GM18861 (cell line): ENCODE measurements around the gene ZAP70.

Source experiments
- ATAC-seq: cut with Tn5 transposase; IDR thresholded peaks from one replicate; pipeline ENCODE4 v1.9.1; 2021; ENCODE audit not compliant: unreplicated experiment

The ZAP70 gene

DNA sequence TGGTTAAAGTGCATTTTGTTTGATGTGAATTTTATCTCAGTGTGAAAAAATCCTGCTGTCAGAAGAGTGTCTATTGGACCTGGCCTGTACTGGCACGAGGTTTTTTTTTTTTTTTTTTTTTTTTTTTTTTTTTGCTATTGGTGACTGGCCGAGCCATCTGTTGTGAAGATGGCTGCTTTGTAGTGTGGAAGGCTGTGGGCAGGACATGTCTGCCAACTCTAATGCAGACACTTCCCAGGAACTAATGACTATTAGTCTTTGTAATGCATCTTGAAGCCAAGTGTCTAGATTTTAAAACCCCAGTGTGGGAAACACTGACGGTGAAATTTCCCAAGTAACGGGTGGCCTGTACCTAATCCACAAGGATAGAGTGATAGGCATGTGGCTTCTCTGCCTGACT is 34.3 kb downstream of the ZAP70 start:
- ATAC-seq = no peak

DNA sequence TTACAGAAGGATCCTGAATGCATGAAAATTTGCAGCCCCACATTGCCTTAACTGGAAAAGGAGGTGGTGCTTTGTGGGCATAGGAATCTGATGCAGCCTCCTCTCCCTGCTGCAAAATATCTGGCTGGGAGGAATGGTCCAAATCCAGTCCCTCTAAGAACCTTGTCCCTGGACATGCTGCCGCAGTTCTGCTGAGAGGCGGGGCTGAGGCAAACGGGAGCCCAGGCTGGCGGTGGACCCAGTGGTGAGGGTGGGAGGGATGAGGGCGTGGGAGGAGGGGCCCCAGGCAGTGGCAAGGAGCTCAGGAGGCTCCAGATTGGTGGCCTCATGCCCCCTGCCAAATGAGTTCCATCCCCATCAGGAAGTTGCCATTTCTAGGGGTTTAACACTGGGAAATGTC is 36.2 kb downstream of the ZAP70 start:
- ATAC-seq = no peak

DNA sequence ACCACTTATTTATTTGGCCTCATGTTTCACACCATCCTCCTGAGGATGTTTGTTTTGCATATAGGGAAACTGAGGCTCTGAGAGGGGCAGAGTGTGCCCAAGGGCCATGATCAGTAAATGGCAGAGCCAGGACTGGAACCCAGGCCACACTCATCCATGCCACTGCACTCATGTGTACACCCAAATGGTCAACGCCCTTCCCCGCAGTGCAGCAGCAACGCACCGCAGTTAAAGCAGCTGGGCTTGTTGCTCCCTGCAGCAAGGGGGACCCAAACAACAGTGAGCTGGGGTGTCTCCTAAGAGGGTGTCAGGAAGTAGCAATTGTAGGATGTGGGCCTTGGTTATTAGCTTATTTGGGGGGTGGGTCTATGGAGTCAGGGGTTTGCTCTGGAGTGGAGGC is 36.6 kb downstream of the ZAP70 start:
- ATAC-seq = no peak

DNA sequence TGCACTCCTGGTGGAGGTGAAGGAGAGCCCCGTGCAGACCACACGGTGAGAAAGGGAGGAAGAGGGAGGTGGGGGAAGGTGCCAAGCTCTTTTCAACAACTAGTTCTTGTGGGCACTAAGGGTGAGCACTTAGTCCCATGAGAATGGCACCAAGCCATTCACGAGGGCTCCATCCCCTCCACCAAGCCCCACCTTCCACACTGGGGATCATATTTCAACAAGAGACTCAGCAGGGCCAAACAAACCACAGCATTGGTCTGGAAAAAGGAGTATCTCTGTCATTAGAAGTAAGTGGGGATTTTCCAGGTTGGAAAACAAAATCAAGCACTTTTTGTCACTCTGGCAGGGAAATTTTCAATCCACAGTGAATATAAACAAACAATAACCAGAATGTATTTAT is 38.4 kb downstream of the ZAP70 start:
- no peak for ATAC-seq

DNA sequence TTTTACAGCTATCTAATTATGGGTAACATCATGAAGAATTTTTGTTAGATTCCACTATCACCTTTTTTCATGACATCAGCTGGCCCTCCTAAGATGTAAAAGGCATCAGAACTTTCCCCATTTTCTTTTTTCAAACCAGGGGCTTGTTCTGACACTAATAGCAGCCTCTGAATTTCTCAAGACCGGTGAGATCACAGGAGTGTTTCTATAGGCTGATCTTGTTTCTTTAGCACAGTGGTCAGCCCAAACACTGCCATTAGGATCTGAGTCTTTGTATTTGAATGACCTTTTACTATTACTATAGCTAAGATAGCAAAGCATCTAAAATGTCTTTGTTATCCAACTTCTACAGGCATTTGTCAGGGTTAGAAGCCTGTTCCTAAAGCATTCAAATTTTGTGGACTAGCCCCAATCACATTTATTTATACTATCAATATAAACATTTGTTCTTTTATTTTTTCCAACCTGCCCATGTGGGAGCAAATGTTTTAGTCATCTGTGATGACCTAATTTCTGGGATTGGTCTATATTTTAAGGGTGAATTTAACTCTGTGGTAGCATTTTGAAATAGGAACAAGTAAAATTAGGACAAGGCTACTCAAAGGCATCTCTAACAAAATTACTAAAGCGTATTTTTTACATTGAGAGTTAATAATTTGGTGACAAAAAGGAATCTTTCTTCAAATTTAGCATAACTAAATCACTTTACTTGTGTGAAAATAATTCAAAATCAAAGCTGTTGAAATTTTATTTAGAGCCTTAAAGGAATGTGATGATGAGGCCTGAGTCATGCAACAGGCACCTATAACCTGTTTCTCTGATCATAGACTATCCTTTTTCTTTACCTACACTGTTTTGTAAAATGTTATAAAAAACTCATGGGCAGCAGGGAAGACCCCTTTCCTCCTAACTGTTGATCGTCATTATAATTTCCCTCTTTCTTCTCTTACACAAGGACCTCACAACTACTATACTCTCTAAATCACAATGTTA is 39.3 kb downstream of the ZAP70 start:
- ATAC-seq = no peak

DNA sequence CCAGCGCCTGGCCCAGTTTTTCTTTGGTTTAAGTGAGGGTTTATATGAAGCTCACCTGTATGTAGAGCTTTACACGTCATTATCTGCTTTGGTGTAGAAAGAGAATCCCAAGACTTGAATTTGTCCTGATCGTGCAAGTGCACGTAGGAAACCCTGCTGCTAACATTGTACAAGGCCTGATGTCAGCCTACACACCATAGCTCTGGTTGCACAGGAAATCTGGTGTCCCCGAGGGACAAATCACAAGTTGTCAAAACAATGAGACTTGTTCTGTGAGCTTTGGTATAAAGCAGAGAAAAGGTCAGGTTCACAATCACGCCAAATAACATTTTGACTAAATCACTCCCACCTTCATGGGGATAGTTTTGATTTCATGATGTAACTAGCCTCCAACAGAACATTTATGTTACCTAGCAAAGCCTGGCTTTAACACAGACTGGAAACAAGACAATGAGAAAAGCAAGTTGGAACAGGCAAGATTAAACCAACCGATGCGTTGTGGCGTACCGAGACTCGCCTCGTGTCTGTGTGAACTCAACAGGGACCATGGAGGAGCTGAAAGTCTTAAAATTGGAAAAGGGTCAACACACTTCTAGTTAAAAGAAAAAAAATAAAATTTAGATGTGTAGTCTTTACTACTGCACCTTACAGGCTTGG is 41.4 kb downstream of the ZAP70 start:
- no peak for ATAC-seq

DNA sequence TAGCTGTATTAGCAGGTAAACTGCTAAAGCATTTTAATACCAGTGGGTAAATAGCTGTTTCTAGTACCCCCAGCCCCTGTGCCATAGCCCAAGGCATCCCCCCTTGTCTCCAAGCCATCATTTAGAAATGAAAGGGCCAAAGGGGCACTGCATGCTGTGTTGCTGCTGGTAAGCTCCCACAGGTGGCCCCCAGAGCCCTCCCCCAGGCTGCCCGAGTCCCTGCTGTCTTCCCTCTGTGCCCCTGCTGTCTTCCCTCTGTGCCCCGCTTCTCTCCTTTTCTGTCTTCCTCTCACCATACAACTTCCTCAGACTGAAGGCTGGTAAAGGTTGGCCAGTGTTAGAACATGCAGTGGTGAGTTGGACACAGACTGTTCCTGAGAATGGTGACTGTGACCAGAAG is 42.1 kb downstream of the ZAP70 start:
- no peak for ATAC-seq

DNA sequence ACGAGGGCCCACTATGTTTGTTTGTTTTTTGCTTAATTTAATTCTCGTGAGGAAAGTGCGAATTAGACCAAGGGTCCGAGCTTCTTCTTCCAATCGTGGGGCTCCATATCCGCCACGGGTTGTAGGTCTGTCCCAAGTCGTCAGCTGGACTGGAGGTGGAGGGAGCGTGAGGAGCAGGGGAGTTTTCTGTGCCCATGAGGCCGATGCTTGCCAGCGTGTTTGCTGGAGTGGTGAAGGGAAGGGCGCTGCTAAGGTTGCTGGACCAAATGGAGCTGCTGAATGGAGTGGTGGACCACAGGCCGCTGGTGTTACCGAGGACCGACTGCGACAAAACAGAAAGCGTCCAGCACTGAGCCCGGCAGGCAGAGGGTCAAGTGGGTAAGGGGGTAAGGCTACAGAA is 43.7 kb downstream of the ZAP70 start:
- no peak for ATAC-seq

DNA sequence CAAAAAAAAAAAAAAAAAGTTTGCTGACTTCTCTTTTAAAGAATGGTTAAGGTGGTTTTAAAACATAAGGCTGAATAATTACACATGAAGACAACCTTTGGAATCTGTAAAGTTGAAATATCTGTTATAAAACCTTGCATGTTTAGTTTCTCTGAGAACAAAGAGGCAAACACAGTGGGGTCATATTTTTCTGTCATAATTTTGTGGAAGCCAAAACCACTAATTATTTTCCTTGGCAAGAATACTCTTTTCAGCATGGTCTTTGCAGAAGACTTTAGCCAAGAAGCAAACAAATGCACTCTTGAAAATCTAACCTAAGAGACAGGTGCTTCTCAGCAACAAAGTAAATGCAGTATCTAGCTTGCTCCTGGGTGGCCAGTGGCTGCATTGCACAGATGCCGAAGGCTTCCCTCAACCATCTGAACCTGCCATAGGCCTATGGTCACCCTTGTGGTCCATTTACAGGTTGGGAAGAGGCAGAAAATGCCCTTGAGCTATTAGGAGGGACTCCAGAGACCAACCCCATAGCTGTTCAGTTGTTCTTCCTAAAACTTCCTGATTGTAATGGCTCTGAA is 44.8 kb downstream of the ZAP70 start:
- no peak for ATAC-seq

DNA sequence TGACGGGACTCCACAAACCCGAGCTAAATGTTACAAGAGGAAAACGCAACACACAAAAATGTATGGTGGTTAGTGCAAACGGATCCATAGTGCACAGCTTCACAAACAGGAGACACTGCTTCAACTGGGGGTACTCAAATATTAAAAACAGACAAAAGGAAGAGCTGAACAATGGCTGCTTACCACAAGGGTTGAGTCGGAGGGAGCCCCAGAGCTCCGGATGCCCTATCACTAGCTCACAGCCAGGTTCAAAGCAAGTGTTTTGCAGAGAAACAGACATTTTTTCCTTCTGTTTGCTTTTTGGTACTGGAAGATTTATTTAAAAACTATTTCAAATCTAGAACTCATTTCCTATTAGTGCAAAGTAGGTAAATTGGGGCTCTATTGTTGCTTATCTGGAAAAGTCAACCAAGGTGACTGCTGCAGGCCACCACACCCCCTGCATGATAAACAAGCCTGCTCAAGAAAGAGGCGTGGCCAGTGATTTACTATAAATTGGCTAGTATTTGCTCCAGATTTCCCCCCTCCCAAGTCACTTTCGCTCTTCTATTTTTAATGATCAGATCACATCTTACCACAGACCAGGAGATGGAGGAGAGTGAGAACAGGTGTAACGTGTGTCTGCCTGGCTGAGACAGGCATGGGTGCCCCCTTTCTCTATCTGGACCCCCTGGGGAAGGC is 46.5 kb downstream of the ZAP70 start:
- ATAC-seq = no peak

DNA sequence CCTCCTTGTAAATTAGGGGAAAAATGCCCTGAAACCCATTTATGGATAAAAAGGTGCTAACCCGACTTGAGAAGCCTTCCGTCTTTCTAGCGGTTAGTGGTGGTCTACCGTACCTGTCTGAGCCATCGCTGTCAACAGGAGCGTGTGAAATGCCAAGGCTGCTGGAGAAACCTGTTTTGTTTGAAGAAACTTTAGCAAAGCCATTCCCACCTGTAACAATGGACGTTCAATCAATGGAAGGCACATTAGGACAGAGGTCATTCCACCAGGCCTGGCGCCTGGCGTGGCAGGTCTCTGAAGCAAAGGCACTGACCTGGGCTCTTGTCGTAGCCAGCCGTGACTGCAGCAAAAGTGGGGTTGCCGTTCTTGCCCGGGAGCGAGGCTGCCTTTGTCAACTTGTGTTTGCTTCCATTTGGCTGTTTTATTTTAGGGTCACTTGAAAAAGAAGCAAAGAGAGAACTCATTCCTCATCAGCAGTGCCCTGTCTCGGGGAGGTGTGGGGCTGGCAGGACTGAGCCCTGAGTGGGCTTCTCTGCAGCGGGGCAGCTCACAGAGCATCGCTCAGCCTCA is 47.2 kb downstream of the ZAP70 start:
- no peak for ATAC-seq

DNA sequence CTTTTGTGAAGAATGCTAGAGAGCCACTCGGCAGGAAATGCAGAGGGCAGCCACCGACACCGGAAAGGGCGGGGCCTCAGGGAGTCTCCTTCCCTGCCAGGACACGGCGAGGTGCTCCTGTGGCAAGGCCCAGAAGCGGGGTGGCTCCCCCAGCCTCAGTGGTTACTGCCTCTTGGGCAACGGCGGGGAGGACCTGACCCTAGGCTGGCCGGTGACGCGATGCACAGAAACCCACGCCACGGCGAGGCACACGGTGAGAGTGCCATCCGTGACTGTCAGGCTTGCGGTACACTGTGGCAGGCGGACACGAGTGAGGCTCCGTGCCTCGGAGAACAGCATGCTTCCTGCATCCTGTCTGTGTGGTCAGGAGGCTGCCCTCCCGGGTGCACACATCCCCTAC is 47.8 kb downstream of the ZAP70 start:
- ATAC-seq = no peak

DNA sequence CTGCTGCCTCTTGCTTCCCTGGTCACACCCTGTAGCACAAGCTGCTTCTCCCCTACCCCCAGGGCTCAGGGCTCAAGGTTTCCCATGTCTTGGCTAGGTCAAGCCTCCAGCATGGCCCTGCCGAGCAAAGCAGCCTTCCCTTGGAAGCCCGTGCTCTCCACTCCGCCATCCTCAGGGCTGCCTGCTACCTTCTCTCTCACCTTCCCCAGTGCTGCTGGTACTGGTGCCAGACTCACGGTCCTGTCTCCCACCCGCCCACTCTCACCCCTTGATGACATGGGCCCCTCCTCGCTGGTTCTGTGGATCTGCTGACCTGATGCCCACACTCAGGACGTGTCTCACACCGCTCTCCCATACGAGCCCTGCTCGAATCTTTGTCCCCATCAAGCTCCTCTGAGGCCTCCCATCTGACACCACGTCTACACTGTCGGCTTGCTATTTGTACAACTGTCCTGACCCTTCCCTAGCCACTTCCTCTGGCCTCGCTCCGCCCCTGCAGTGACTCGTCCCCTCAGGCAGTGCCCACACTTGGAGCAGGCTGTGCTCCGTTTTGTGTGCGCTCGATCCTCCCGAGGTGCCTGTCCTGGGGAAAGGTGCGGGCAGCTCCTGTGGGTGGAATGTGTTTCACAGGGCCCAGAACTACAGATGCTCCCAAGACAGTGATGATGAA is 49.9 kb downstream of the ZAP70 start:
- no peak for ATAC-seq

DNA sequence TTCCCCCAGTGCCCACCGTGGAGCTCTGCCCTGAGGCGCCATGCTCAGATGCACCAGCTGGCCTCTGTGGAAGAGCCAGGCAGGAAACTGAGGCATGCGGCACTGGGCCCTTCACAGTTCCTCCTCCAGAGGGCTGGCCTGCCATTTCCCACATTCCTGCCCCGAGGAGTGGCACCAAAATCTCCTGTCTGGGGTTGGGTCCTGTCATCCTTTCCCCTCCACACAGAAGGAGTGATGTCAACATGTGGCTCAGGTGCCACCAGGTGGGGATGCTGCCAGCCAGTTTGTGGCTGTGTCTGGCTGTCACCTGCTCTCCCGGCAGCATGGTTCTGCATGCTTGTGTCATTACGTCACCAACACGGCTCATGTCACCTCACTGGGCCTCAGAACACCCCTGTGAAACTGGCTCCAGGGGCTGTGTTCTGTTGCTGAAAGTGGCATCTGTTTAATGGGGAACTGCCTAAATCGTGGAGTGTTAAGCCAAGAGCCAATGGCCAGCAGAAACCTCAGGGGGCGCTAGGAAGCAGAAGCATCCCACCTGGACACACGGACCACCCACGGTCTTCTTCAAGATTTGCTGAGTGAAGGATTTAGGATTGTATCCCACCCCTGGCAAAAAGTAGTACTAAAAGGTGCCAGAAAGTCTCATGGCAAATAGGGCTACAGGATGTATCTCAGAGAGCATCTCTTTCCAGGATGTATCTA is 51.3 kb downstream of the ZAP70 start:
- no peak for ATAC-seq

DNA sequence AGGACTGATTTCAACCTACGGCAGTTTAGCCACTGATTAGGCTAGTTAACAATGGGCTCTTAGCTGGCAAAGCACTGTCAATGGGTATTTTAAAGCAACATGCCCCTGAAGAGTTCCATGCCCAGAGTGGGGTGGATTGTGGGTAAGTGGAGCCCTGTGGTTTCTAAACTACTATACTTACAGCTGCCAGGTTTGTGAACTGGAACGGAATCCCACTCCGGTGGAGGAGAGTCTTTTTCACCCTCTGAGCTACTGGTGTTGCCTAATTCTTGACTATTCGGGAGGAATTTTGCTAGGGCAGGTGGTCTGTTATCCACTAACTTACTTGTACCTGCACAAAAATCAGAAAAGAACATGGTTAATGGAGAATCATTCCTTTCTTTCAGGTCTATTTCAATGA is 52.6 kb downstream of the ZAP70 start:
- no peak for ATAC-seq

DNA sequence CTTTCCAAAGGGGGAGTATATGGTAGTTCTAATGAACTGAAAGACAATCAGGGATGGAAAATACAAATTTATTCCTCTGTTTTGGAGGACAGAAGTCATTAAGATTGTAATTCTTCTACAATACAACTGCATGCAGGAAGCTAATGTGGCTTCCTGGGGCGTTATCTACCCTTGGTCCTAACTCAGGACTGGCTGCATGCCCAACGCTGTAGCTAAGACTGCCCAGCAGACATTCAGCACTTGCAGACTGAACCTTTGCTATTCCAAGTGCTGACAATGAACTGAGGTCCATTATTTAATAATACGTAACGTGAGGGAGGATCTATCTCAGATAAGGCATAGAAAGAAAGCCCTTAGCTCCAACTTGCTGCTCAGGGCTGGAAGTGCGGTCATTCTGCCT is 53.2 kb downstream of the ZAP70 start:
- ATAC-seq = no peak

DNA sequence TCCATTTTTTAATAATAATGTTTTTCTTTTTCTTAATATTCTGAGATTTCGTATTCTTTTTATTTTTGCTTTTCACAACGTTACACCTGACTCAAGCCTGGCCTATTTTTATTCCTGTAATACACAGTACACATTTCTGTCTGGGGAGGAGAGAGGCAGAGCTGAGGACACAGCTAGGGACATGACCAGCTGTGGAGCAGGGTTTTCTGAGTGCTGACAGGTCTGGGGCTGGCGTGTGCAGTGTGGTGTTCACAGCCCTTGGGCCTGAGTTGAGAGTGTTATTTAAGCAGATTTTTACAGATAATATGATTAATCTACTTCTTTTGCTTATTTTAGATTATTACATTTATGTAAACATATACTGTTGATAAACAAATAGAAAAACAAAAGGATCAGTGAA is 55.9 kb downstream of the ZAP70 start:
- ATAC-seq = no peak

DNA sequence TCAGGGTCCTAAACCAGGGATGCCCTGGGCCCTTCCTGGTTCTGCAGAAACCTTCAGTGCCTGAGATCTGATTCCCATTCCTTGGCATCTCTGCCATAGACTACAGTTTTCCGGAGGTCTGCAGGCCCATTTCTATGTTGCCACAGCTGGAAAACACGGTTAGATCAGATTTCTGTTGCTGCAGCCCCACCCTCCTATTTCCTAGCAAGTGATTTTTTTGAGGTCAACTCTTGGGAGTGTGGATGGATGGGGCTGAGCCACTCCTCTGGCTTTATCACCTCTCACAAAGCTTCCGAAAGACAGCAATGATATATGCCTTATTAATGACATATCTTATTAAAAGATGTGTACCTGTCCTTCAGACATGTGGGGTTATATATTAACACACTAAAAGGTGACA is 56.3 kb downstream of the ZAP70 start:
- ATAC-seq = no peak

DNA sequence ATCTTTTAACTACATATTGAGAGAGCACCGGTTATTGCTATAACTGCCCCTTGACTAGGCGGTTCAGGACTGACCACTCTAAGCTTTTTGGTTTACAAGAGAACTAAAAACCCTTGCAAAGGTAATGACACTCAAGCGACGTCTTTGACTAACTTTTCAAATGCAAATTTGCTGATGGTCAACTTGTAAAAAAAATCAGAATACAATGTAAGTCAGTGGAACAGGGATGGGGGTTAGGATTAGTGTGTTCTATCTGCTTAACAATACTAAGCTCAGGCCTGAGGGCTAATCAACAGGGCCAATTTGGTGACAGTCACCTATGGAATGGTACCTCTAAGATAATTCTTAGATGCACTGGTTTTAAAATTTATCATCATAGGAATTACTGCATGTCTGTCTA is 57.1 kb downstream of the ZAP70 start:
- no peak for ATAC-seq

DNA sequence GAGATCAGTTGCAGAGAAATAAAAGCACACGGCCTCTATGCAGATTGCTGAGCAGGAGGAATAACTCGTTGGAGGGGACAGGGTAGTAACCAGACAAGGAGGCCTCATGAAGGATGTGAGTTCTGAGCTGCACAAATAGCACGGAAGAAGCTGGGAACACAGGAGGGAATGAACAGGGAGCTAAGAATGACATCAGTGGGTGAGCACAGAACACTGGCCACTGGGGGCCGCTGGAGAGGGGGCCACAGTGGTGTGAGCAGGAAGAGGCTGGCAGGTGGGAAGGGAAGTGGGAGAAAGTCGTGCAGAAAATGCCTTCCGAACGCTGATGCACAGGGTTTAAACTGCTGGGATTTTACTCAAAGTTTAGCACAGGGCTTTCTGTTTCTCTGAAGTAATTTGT is 61.0 kb downstream of the ZAP70 start:
- no peak for ATAC-seq
